ENCODE data around the gene C1QC. TPM values are rescaled to one million over a fixed set of nuclear protein-coding genes. Genes with fewer than 3 reads are reported as not detected.

C1QC gene
- total RNA-seq, 1 experiment from 2014 or later = 0.59 TPM

GRCh38 chr1:22608361-22608760 lies 35.1 kb upstream of the C1QC start:
- RAD21 ChIA-PET (ENCODE audit: low non-redundant PET in 1 of 2, low total read pairs in 2 of 2, uncharacterized antibody in 2 of 2, unreplicated experiment in 2 of 2) = no interaction called here
- no peak overlapping the region for H2AFZ ChIP-seq (ENCODE audit: low read depth, low read length, poor library complexity, severe bottlenecking)
- no TSS peak for BruUV-seq (replicated peaks)
- no peak for ATAC-seq
- POLR2A ChIA-PET = no interaction called here
- H3K4me3 ChIP-seq (replicated peaks in 1 of 2; ENCODE audit: low read depth in 1 of 2, low read length in 2 of 2) = no peak overlapping the region
- H3K9me3 ChIP-seq (ENCODE audit: control insufficient read depth in 1 of 2, insufficient read depth in 1 of 2, low read depth in 1 of 2, low read length in 2 of 2) = no peaks in the 10 kb centered on the region
- DNase-seq (ENCODE audit: low read depth, low spot score) = no peak
- no peak overlapping the region for H3K4me2 ChIP-seq (ENCODE audit: low read length)
- no peak overlapping the region for H3K9ac ChIP-seq (ENCODE audit: low read length)
- intact Hi-C loops (cut with micrococcal nuclease) = no loop called here
- no peaks in the 10 kb centered on the region for H3K4me1 ChIP-seq (ENCODE audit: control insufficient read depth in 1 of 2, insufficient read depth in 2 of 2, low read length in 2 of 2)
- no peak for TF ChIP-seq EZH2phosphoT487 (IDR thresholded peaks at IDR 0.05; ENCODE audit: borderline replicate concordance)
- no peak for TF ChIP-seq ZNF274 (IDR thresholded peaks at IDR 0.05; ENCODE audit: low read depth, low read length)
- no peak for TF ChIP-seq REST (IDR thresholded peaks at IDR 0.05; ENCODE audit: low read depth)
- no peak for TF ChIP-seq YY1 (IDR thresholded peaks at IDR 0.05; ENCODE audit: extremely low read depth, insufficient replicate concordance, low read depth, low read length)
- TF ChIP-seq CTCF (IDR thresholded peaks at IDR 0.05 in 2 of 3, conservative IDR thresholded peaks at IDR 0.05 in 1 of 3; ENCODE audit: borderline replicate concordance in 1 of 3, insufficient read depth in 1 of 3, low read depth in 2 of 3, low read length in 2 of 3) = no peak
- no peak for TF ChIP-seq EZH2 (IDR thresholded peaks at IDR 0.05)
- no peak for TF ChIP-seq SRF (IDR thresholded peaks at IDR 0.05; ENCODE audit: low read depth)
- no peak for TF ChIP-seq POLR2AphosphoS5 (IDR thresholded peaks at IDR 0.05; ENCODE audit: low read depth, low read length)
- no peak for TF ChIP-seq ZFX (IDR thresholded peaks at IDR 0.05)
- no peak for TF ChIP-seq JUND (IDR thresholded peaks at IDR 0.05)
- TF ChIP-seq, protein P1, sequence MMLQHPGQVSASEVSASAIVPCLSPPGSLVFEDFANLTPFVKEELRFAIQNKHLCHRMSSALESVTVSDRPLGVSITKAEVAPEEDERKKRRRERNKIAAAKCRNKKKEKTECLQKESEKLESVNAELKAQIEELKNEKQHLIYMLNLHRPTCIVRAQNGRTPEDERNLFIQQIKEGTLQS (IDR thresholded peaks at IDR 0.05) = no peak
- TF ChIP-seq ELF1 (IDR thresholded peaks at IDR 0.05; ENCODE audit: borderline replicate concordance, low read depth) = no peak
- TF ChIP-seq SP1 (IDR thresholded peaks at IDR 0.05; ENCODE audit: low read depth) = no peak
- no peak for TF ChIP-seq MAX (IDR thresholded peaks at IDR 0.05)
- TF ChIP-seq FOSL1 (IDR thresholded peaks at IDR 0.05; ENCODE audit: low read depth) = no peak
- no peak for TF ChIP-seq RAD21 (IDR thresholded peaks at IDR 0.05; ENCODE audit: low read depth)
- TF ChIP-seq SIN3A (IDR thresholded peaks at IDR 0.05; ENCODE audit: low read depth) = no peak
- no peak for TF ChIP-seq POLR2A (IDR thresholded peaks at IDR 0.05; ENCODE audit: borderline replicate concordance, extremely low read depth, insufficient read depth, insufficient read length)
- no peak for TF ChIP-seq EGR1 (IDR thresholded peaks at IDR 0.05; ENCODE audit: low read depth)
- no peaks in the 10 kb centered on the region for H3K9me2 ChIP-seq (ENCODE audit: insufficient read depth)
- H3K79me2 ChIP-seq (ENCODE audit: insufficient read depth, low read length) = no peaks in the 10 kb centered on the region
- H3K27me3 ChIP-seq (ENCODE audit: insufficient read depth, low read length) = peaks cover 83% of the 10 kb centered on the region
- H3K36me3 ChIP-seq (ENCODE audit: control insufficient read depth in 1 of 2, insufficient read depth in 2 of 2, low read length in 2 of 2) = no peaks in the 10 kb centered on the region
- CTCF ChIA-PET = no interaction called here
- H3K27ac ChIP-seq (ENCODE audit: low read depth, low read length) = no peak overlapping the region
- no peaks in the 10 kb centered on the region for H4K20me1 ChIP-seq (ENCODE audit: insufficient read depth)
